Gastroesophageal sphincter (tissue), 4 donors: Measurements from ENCODE around the gene IL2RG. TPM values are rescaled to one million over a fixed set of nuclear protein-coding genes. Genes with fewer than 3 reads are reported as not detected.

Experiments used
- ATAC-seq: fragments of 150-250 bp; one replicate; pipeline ENCODE4 v1.9.1; 2016; ENCODE audit warnings: mild to moderate bottlenecking, moderate library complexity
- H3K27ac ChIP-seq, 4 donors: fragments of 200-600 bp; sonication (generic) in 3 of 4; 1 replicate in 3 of 4; 2 replicates in 1 of 4; pipeline ENCODE4 v1.5.1; 2016 to 2019
- H3K27me3 ChIP-seq: fragments of 200-600 bp; sonication (generic); one replicate; pipeline ENCODE4 v1.5.1; 2019
- H3K36me3 ChIP-seq, 2 donors: fragments of 200-600 bp; sonication (generic); one replicate each; pipeline ENCODE4 v1.5.1; 2019; ENCODE audit warnings: control low read depth in 1 of 2
- H3K4me1 ChIP-seq, 3 donors: fragments of 200-600 bp; sonication (generic); 1 replicate in 2 of 3; 2 replicates in 1 of 3; pipeline ENCODE4 v1.5.1; 2016 to 2019; ENCODE audit warnings: control low read depth in 2 of 3
- H3K4me3 ChIP-seq, 2 donors: fragments of 200-600 bp; sonication (generic); one replicate each; pipeline ENCODE4 v1.5.1; 2019; ENCODE audit warnings: mild to moderate bottlenecking in 1 of 2, moderate library complexity in 1 of 2
- H3K9me3 ChIP-seq, 3 donors: fragments of 200-600 bp; sonication (generic); one replicate each; pipeline ENCODE4 v1.5.1; 2017 to 2019; ENCODE audit warnings: control low read depth in 2 of 3
- CTCF ChIP-seq, 4 experiments: fragments of 200-600 bp in 2 of 4; fragments of 450-650 bp in 2 of 4; sonication (generic) in 1 of 4; IDR thresholded peaks; one replicate each; pipeline ENCODE4 v1.5.1; 2017 to 2019; ENCODE audit warnings: antibody characterized with exemption in 4 of 4, mild to moderate bottlenecking in 2 of 4, moderate library complexity in 2 of 4
- EP300 ChIP-seq: sonication (generic); formaldehyde crosslinking; IDR thresholded peaks from one replicate; pipeline ENCODE4 v1.6.1; 2017; ENCODE audit warnings: antibody characterized with exemption, mild to moderate bottlenecking
- POLR2A ChIP-seq, 2 donors: fragments of 450-650 bp; IDR thresholded peaks; one replicate each; pipeline ENCODE4 v1.6.1; 2017; ENCODE audit warnings: antibody characterized with exemption in 2 of 2, mild to moderate bottlenecking in 2 of 2, moderate library complexity in 1 of 2
- POLR2AphosphoS5 ChIP-seq: sonication (generic); formaldehyde crosslinking; IDR thresholded peaks from one replicate; pipeline ENCODE4 v1.6.1; 2017; ENCODE audit warnings: antibody characterized with exemption
- WGBS, 2 donors: methylation state at CpG; one replicate each; pipeline ENCODE4 v1.1.5; 2018; ENCODE audit warnings: low coverage in 1 of 2; 5-methylcytosine and 5-hydroxymethylcytosine counted together
- total RNA-seq, 4 donors: library from RNA; depleted of rRNA; stranded (reverse); fragments of >200 nt; gene quantifications; one replicate each; pipeline ENCODE4 v1.1.0, GENCODE V29; 2016

Gene IL2RG
- total RNA-seq, 4 donors from 2014 or later, result 0.62 to 6.3 (median 3.7) TPM

GRCh38 chrX:71105628-71106027 lies 5.7 kb downstream of the IL2RG start:
- no peak for ATAC-seq
- H3K27ac ChIP-seq, result no peak overlapping the region
- H3K4me1 ChIP-seq, result no peaks in the 10 kb centered on the region
- TF ChIP-seq CTCF (IDR thresholded peaks at IDR 0.05) (no peak), POLR2A (IDR thresholded peaks at IDR 0.05) (no peak), EP300 (no peak), POLR2AphosphoS5 (no peak)
- H3K4me3 ChIP-seq, result no peak overlapping the region
- H3K27me3 ChIP-seq, result no peaks in the 10 kb centered on the region
- H3K36me3 ChIP-seq, result peaks cover 0 to 6% of the 10 kb centered on the region in 2 donors
- no peaks in the 10 kb centered on the region for H3K9me3 ChIP-seq
- WGBS, 2 donors, result 67% methylated on average over 1 of the region's 3 CpGs; no CpG with 5 or more reads in 1 of the 2 donors

- H3K36me3 ChIP-seq, result peaks cover 0 to 6% of the 10 kb centered on the region in 2 donors
- H3K4me3 ChIP-seq, result no peak overlapping the region
- peaks cover 0 to 4% (median 0%) of the 10 kb centered on the region in 3 donors for H3K4me1 ChIP-seq
- no peaks in the 10 kb centered on the region for H3K9me3 ChIP-seq
- ATAC-seq, result peak; percentile 14
- no peaks in the 10 kb centered on the region for H3K27me3 ChIP-seq
- 47 to 100% methylated on average over 1 to 2 of the region's 10 CpGs for WGBS, 2 donors
- TF ChIP-seq POLR2A (IDR thresholded peaks at IDR 0.05) (no peak), POLR2AphosphoS5 (no peak)
- peak overlapping the region in 3 of 4 donors; percentile 24 to 37 (median 35) for H3K27ac ChIP-seq
Measured at GRCh38 chrX:71103110-71103983, 8.0 kb downstream of the IL2RG start.

- peaks cover 0 to 15% (median 0%) of the 10 kb centered on the region in 3 donors for H3K4me1 ChIP-seq
- no peaks in the 10 kb centered on the region for H3K9me3 ChIP-seq
- no peak for ATAC-seq
- H3K27me3 ChIP-seq, result no peaks in the 10 kb centered on the region
- 60 to 90% methylated on average over 1 to 2 of the region's 3 CpGs for WGBS, 2 donors
- H3K27ac ChIP-seq, result no peak overlapping the region
- TF ChIP-seq EP300 (no peak), POLR2AphosphoS5 (no peak), POLR2A (IDR thresholded peaks at IDR 0.05) (no peak), CTCF (IDR thresholded peaks at IDR 0.05) (no peak)
- peaks cover 0 to 6% of the 10 kb centered on the region in 2 donors for H3K36me3 ChIP-seq
- no peak overlapping the region for H3K4me3 ChIP-seq
Measured at GRCh38 chrX:71102292-71102691, 9.1 kb downstream of the IL2RG start.

GRCh38 chrX:71100581-71101505 lies 10.5 kb downstream of the IL2RG start:
- no CpG with 5 or more reads among the region's 31 CpGs for WGBS, 2 donors
- peaks cover 0 to 22% (median 0%) of the 10 kb centered on the region in 3 donors for H3K4me1 ChIP-seq
- no peaks in the 10 kb centered on the region for H3K9me3 ChIP-seq
- ATAC-seq, result no peak
- no peak overlapping the region for H3K4me3 ChIP-seq
- peaks cover 0 to 6% of the 10 kb centered on the region in 2 donors for H3K36me3 ChIP-seq
- TF ChIP-seq POLR2AphosphoS5 (no peak), POLR2A (IDR thresholded peaks at IDR 0.05) (no peak), EP300 (no peak), CTCF (IDR thresholded peaks at IDR 0.05) (no peak)
- no peak overlapping the region for H3K27ac ChIP-seq
- no peaks in the 10 kb centered on the region for H3K27me3 ChIP-seq

GRCh38 chrX:71099736-71100135 lies 11.6 kb downstream of the IL2RG start:
- ATAC-seq, result no peak
- Histone ChIP-seq H3K36me3 (peaks cover 0 to 6% of the 10 kb centered on the region in 2 donors), H3K4me3 (no peak overlapping the region), H3K9me3 (no peaks in the 10 kb centered on the region), H3K4me1 (peaks cover 0 to 26% (median 0%) of the 10 kb centered on the region in 3 donors), H3K27ac (no peak overlapping the region), H3K27me3 (no peaks in the 10 kb centered on the region)
- no peak for TF ChIP-seq POLR2A (IDR thresholded peaks at IDR 0.05)
- TF ChIP-seq EP300, result no peak
- no peak for TF ChIP-seq CTCF (IDR thresholded peaks at IDR 0.05)
- TF ChIP-seq POLR2AphosphoS5, result no peak
- 40 to 90% methylated on average over 1 to 4 of the region's 4 CpGs for WGBS, 2 donors
